ENCODE results near the gene PRKCD. TPM values are rescaled to one million over a fixed set of nuclear protein-coding genes. Genes with fewer than 3 reads are reported as not detected.

The PRKCD gene
- total and polyA plus RNA-seq, 9 of the 15 experiments (the other 6 are each of a cell fraction or from before 2014, with no cell fraction given): 2.5 to 19.5 (median 6.1) TPM

DNA sequence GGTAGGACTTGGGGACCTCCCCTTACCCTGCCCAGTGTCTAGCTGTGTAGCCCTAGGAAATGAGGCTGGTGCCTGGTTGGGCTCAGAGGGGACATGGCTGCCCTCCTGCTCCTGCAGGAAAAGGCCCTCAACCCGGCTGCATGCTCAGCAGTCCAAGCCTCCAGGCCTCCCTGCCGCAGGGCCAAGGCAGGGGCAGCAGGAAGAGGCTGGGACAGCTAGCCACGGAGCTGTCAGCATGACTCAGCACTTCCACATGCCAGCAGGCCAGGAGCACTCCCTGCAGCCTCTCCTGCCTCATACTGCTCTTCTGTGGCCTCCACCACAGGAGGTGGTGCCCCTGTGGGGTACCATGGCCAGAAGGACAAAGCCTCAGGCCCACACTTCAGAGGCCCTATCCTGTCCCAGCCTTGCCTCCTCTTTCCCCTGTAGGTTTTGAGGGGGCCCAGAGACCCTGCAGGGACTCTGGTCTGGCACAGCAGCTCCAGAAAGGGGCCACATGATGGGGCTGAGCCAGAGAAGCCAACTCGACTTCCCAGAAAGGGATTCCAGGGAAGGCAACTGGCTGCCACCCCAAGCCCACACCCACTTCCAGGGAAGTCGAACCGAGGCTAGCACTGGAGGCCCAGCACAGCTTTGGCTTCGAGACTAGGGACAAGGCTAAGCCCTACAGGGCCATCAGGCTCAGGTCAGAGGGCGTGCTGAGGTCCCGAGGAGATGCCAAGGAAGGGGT, 75.3 kb downstream of the PRKCD start (continued):
- TF ChIP-seq MYC (IDR thresholded peaks at IDR 0.05; ENCODE audit: low read depth, low read length) (0 out of 2 replicates have a peak, but pooled peaks have one; percentile 22), MYC (CRISPR knock-in tag; IDR thresholded peaks at IDR 0.05; ENCODE audit: borderline replicate concordance, low read depth) (no peak), POLR2B (IDR thresholded peaks at IDR 0.05; ENCODE audit: low read depth, partially characterized antibody) (no peak), ZNF311 (CRISPR knock-in tag; IDR thresholded peaks at IDR 0.05) (0 out of 2 replicates have a peak, but pooled peaks have one; percentile 45), GTF2F1 (IDR thresholded peaks at IDR 0.05; ENCODE audit: low read depth, low read length) (no peak), ZNF41 (CRISPR knock-in tag; conservative IDR thresholded peaks at IDR 0.05) (0 out of 2 replicates have a peak, but pooled peaks have one; percentile 46), MTA2 (IDR thresholded peaks at IDR 0.05; ENCODE audit: low read depth) (no peak), SP1 (CRISPR knock-in tag; IDR thresholded peaks at IDR 0.05) (no peak), NFIX (CRISPR knock-in tag; IDR thresholded peaks at IDR 0.05; ENCODE audit: low read depth) (no peak), POLR3G (IDR thresholded peaks at IDR 0.05; ENCODE audit: extremely low read depth, insufficient read length, insufficient replicate concordance) (no peak), TARDBP (IDR thresholded peaks at IDR 0.05) (no peak), PTTG1 (tag; IDR thresholded peaks at IDR 0.05; ENCODE audit: low read depth) (no peak), MCM3 (IDR thresholded peaks at IDR 0.05) (no peak), ZNF121 (CRISPR knock-in tag; conservative IDR thresholded peaks at IDR 0.05) (no peak)
- TF ChIP-seq, protein P1, sequence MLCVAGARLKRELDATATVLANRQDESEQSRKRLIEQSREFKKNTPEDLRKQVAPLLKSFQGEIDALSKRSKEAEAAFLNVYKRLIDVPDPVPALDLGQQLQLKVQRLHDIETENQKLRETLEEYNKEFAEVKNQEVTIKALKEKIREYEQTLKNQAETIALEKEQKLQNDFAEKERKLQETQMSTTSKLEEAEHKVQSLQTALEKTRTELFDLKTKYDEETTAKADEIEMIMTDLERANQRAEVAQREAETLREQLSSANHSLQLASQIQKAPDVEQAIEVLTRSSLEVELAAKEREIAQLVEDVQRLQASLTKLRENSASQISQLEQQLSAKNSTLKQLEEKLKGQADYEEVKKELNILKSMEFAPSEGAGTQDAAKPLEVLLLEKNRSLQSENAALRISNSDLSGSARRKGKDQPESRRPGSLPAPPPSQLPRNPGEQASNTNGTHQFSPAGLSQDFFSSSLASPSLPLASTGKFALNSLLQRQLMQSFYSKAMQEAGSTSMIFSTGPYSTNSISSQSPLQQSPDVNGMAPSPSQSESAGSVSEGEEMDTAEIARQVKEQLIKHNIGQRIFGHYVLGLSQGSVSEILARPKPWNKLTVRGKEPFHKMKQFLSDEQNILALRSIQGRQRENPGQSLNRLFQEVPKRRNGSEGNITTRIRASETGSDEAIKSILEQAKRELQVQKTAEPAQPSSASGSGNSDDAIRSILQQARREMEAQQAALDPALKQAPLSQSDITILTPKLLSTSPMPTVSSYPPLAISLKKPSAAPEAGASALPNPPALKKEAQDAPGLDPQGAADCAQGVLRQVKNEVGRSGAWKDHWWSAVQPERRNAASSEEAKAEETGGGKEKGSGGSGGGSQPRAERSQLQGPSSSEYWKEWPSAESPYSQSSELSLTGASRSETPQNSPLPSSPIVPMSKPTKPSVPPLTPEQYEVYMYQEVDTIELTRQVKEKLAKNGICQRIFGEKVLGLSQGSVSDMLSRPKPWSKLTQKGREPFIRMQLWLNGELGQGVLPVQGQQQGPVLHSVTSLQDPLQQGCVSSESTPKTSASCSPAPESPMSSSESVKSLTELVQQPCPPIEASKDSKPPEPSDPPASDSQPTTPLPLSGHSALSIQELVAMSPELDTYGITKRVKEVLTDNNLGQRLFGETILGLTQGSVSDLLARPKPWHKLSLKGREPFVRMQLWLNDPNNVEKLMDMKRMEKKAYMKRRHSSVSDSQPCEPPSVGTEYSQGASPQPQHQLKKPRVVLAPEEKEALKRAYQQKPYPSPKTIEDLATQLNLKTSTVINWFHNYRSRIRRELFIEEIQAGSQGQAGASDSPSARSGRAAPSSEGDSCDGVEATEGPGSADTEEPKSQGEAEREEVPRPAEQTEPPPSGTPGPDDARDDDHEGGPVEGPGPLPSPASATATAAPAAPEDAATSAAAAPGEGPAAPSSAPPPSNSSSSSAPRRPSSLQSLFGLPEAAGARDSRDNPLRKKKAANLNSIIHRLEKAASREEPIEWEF (CRISPR knock-in tag; IDR thresholded peaks at IDR 0.05): no peak
- TF ChIP-seq, protein P2, sequence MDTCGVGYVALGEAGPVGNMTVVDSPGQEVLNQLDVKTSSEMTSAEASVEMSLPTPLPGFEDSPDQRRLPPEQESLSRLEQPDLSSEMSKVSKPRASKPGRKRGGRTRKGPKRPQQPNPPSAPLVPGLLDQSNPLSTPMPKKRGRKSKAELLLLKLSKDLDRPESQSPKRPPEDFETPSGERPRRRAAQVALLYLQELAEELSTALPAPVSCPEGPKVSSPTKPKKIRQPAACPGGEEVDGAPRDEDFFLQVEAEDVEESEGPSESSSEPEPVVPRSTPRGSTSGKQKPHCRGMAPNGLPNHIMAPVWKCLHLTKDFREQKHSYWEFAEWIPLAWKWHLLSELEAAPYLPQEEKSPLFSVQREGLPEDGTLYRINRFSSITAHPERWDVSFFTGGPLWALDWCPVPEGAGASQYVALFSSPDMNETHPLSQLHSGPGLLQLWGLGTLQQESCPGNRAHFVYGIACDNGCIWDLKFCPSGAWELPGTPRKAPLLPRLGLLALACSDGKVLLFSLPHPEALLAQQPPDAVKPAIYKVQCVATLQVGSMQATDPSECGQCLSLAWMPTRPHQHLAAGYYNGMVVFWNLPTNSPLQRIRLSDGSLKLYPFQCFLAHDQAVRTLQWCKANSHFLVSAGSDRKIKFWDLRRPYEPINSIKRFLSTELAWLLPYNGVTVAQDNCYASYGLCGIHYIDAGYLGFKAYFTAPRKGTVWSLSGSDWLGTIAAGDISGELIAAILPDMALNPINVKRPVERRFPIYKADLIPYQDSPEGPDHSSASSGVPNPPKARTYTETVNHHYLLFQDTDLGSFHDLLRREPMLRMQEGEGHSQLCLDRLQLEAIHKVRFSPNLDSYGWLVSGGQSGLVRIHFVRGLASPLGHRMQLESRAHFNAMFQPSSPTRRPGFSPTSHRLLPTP (IDR thresholded peaks at IDR 0.05; ENCODE audit: borderline replicate concordance, extremely low read depth, insufficient read length): no peak
- TF ChIP-seq, protein P3, sequence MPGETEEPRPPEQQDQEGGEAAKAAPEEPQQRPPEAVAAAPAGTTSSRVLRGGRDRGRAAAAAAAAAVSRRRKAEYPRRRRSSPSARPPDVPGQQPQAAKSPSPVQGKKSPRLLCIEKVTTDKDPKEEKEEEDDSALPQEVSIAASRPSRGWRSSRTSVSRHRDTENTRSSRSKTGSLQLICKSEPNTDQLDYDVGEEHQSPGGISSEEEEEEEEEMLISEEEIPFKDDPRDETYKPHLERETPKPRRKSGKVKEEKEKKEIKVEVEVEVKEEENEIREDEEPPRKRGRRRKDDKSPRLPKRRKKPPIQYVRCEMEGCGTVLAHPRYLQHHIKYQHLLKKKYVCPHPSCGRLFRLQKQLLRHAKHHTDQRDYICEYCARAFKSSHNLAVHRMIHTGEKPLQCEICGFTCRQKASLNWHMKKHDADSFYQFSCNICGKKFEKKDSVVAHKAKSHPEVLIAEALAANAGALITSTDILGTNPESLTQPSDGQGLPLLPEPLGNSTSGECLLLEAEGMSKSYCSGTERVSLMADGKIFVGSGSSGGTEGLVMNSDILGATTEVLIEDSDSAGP (CRISPR knock-in tag; IDR thresholded peaks at IDR 0.05): no peak
- TF ChIP-seq, protein P4, sequence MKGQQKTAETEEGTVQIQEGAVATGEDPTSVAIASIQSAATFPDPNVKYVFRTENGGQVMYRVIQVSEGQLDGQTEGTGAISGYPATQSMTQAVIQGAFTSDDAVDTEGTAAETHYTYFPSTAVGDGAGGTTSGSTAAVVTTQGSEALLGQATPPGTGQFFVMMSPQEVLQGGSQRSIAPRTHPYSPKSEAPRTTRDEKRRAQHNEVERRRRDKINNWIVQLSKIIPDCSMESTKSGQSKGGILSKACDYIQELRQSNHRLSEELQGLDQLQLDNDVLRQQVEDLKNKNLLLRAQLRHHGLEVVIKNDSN (CRISPR knock-in tag; IDR thresholded peaks at IDR 0.05): no peak
